Glutamatergic neuron (in vitro differentiated cells): Measurements from ENCODE around the gene NDST1. TPM values are rescaled to one million over a fixed set of nuclear protein-coding genes. Genes with fewer than 3 reads are reported as not detected.
A peak's percentile ranks its signal among the peaks of the same experiment; 100 is the strongest.

ENCODE experiments used
- DNase-seq: peaks from one replicate; pipeline ENCODE4 v3.0.0; 2022
- H3K27ac Mint-ChIP-seq: one replicate; pipeline ENCODE4 v1.8.0; 2020; ENCODE audit warnings: mild to moderate bottlenecking, mixed read lengths, inconsistent platforms; ENCODE audit not compliant: unreplicated experiment
- H3K27me3 Mint-ChIP-seq: one replicate; pipeline ENCODE4 v1.8.0; 2020; ENCODE audit warnings: mild to moderate bottlenecking, moderate library complexity, mixed read lengths, inconsistent platforms; ENCODE audit not compliant: unreplicated experiment
- H3K36me3 Mint-ChIP-seq: one replicate; pipeline ENCODE4 v1.8.0; 2020; ENCODE audit warnings: mild to moderate bottlenecking, mixed read lengths, inconsistent platforms; ENCODE audit not compliant: unreplicated experiment
- H3K4me1 Mint-ChIP-seq: one replicate; pipeline ENCODE4 v1.8.0; 2020; ENCODE audit warnings: mild to moderate bottlenecking, low read depth, mixed read lengths, inconsistent platforms; ENCODE audit not compliant: unreplicated experiment
- H3K4me3 Mint-ChIP-seq: one replicate; pipeline ENCODE4 v1.8.0; 2020; ENCODE audit warnings: mild to moderate bottlenecking, mixed read lengths, inconsistent platforms; ENCODE audit not compliant: unreplicated experiment
- H3K9me3 Mint-ChIP-seq: one replicate; pipeline ENCODE4 v1.8.0; 2020; ENCODE audit warnings: mild to moderate bottlenecking, moderate library complexity, mixed read lengths, inconsistent platforms; ENCODE audit not compliant: unreplicated experiment
- total RNA-seq: library from RNA; stranded (reverse); fragmentation: NEBNext Ultra II Directional; extraction: Animal tissue kit (Norgen Biotek cat#: 25700); gene quantifications from one replicate; pipeline ENCODE4 v1.2.1, GENCODE V29; 2021; ENCODE audit not compliant: unreplicated experiment
- TF ChIP-seq, protein P1 (sequence below): fragments of 200-600 bp; sonication (generic); IDR thresholded peaks from one replicate; pipeline ENCODE4 v1.5.0; 2021; ENCODE audit not compliant: partially characterized antibody, unreplicated experiment

NDST1 gene
- total RNA-seq, 1 donor from 2014 or later, result 160 TPM

DNA sequence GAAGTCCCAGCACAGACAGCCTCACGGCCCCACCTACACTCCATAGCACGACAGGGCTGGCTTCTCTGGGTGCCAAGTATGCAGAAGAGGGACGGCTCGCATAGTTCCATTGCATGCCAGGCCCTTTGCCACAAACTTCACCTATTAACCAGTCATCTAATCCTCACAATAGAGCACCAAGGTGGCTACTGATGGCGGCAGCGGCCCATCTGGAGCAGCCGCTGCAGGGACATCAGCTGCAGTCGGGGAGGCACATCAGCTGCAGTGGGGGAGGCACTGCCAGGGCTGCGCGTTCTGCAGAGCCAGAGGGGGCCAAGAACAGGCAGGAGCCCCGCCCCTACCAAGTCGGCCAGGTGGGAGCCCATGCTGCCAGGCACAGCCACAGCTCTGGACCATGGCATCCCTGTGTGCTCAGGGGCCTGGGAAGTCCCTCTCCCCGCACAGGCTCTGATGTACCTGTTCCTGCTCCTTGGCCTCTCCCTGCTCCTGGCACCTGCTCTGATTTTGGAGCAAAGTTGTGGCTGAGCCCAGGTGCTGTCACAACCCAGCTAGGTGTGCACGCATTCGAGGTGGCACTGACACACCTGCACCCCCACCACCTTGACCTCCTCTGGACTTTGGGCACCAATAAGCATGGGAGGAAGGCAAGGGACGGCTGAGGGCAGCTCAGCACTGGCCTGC, 71.0 kb downstream of the NDST1 start:
- H3K27ac Mint-ChIP-seq, result no peak overlapping the region
- H3K36me3 Mint-ChIP-seq, result no peaks in the 10 kb centered on the region

DNA sequence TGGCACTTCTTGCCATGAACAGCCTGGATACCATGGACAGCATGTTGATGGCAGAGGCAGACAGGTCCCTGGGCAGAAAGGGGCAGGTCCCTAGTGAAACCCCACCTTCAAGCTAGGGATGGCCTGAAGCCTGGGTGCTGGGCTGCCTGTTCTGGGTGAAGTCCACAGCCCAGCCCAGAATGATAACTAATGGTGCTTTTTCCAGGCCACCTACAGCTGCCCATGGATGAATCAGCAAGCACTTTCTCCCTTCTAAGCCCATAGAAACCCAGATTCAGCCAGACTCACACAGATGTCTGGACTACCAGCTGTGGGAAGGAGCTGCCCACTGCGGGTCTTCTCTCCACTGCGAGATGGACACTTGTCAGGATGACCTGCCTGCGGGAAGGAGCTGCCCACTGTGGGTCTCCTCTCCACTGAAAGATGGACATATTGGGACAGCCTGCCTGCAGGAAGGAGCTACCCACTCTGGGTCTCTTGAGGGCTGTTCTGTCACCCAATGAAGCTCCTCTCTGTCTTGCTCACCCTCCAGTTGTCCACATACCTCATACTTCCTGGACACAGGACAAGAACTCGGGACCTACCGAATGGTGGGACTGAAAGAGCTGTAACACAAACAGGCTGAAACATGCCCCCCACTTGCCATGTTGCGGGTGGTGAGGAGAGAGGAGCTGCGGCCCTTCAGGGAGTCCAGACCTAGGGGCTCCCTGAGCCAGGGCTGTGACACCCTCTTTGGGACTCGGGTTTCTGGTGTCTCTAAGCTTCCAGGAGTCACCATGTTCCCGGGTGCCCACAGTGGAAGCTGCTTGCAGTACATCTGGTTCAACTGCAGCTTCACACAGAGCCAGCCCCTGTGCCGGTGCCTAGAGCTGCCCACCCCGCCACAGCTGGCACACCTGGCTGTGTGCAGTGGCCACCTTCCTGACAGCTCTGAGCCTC, 71.8 kb downstream of the NDST1 start:
- peaks cover 11% of the 10 kb centered on the region for H3K27me3 Mint-ChIP-seq
- no peak overlapping the region for H3K4me3 Mint-ChIP-seq
- TF ChIP-seq, protein P1, sequence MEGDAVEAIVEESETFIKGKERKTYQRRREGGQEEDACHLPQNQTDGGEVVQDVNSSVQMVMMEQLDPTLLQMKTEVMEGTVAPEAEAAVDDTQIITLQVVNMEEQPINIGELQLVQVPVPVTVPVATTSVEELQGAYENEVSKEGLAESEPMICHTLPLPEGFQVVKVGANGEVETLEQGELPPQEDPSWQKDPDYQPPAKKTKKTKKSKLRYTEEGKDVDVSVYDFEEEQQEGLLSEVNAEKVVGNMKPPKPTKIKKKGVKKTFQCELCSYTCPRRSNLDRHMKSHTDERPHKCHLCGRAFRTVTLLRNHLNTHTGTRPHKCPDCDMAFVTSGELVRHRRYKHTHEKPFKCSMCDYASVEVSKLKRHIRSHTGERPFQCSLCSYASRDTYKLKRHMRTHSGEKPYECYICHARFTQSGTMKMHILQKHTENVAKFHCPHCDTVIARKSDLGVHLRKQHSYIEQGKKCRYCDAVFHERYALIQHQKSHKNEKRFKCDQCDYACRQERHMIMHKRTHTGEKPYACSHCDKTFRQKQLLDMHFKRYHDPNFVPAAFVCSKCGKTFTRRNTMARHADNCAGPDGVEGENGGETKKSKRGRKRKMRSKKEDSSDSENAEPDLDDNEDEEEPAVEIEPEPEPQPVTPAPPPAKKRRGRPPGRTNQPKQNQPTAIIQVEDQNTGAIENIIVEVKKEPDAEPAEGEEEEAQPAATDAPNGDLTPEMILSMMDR, result no peak
- H3K36me3 Mint-ChIP-seq, result no peaks in the 10 kb centered on the region
- H3K9me3 Mint-ChIP-seq, result peaks cover 9% of the 10 kb centered on the region
- no peak overlapping the region for H3K27ac Mint-ChIP-seq
- peaks cover 9% of the 10 kb centered on the region for H3K4me1 Mint-ChIP-seq
- no peak for DNase-seq

More for the DNA sequence above, 71.0 kb downstream of the NDST1 start:
- TF ChIP-seq, protein P1, result no peak
- H3K9me3 Mint-ChIP-seq, result peaks cover 9% of the 10 kb centered on the region
- peaks cover 11% of the 10 kb centered on the region for H3K27me3 Mint-ChIP-seq
- DNase-seq, result no peak
- no peak overlapping the region for H3K4me3 Mint-ChIP-seq
- H3K4me1 Mint-ChIP-seq, result peaks cover 9% of the 10 kb centered on the region

DNA sequence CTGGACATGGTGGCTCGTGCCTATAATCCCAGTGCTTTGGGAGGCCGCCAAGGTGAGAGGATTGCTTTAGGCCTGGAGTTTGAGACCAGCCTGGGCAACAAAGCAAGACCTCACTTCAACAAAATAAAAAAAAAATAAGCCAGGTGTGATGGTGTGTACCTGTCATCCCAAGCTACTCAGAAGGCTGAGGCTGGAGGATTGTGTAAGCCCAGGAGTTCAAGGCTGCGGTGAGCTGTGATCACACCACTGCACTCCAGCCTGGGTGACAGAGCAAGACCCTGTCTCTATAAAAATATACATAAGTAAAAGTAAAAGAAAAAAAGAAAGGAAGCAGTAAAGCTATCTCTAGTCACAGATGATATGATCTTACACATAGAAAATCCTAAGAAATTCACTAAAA, 73.0 kb downstream of the NDST1 start:
- no peak overlapping the region for H3K27ac Mint-ChIP-seq
- TF ChIP-seq, protein P1, result no peak
- H3K36me3 Mint-ChIP-seq, result no peaks in the 10 kb centered on the region
- H3K9me3 Mint-ChIP-seq, result peaks cover 5% of the 10 kb centered on the region
- H3K27me3 Mint-ChIP-seq, result peaks cover 11% of the 10 kb centered on the region
- no peak overlapping the region for H3K4me3 Mint-ChIP-seq
- H3K4me1 Mint-ChIP-seq, result peaks cover 10% of the 10 kb centered on the region
- no peak for DNase-seq

DNA sequence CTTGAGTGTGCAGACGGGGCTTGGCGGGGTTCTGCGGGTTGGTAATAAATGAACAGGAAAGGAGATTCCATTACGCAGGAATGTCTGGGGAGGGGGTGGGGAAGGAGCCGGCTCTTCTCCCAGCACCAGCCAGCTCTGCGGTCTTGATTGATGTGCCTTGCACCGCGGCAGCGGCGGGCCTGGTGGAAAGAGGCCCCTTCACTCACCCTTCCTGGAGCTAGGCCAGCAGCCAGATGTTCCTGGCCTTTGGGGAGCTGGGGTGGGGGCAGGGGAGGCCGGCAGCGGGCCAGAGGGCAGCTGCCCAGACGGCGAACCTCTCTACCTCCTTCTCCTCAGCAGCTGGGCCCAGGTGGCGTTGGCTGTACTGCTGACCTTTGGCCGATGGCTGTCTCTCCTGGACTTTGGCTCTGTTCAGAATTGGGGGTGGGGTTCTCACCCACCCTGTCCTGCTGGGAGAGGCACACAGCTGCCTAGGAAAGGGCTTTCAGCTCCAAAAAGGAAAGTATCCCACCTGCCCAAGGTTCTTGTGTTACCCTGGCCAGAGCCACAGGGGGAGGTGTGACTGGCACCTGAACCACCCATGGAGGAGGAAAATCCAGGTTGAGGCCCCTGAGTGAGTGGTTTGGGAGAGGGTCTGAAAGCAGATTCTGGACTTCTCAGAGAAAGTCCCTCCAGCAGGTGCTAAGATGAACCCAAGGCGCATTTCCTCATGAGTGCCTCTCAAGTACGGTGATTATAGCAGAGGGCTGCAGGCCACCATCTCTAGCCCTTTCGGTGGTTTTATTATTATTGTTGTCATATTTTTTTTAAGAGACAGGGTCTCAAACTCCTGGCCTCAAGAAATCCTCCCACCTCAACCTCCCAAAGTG, 74.5 kb downstream of the NDST1 start:
- Mint-ChIP-seq H3K27me3 (peaks cover 11% of the 10 kb centered on the region), H3K36me3 (no peaks in the 10 kb centered on the region), H3K27ac (no peak overlapping the region), H3K9me3 (peaks cover 5% of the 10 kb centered on the region), H3K4me3 (no peak overlapping the region), H3K4me1 (peaks cover 13% of the 10 kb centered on the region)
- peak; percentile 42 for DNase-seq
- TF ChIP-seq, protein P1, result no peak
